Kidney tubule cell (primary cell): ENCODE data around the gene COMP.
"Not testable (repeated sequence)": the region's sequence is repeated elsewhere in the genome, so short reads cannot be mapped to it uniquely, and the experiment has no call there.

ENCODE experiments used
- DNase-seq: peaks from one replicate; pipeline ENCODE4 v3.0.0-alpha.2; 2018; ENCODE audit warnings: low spot score

Gene COMP

DNA sequence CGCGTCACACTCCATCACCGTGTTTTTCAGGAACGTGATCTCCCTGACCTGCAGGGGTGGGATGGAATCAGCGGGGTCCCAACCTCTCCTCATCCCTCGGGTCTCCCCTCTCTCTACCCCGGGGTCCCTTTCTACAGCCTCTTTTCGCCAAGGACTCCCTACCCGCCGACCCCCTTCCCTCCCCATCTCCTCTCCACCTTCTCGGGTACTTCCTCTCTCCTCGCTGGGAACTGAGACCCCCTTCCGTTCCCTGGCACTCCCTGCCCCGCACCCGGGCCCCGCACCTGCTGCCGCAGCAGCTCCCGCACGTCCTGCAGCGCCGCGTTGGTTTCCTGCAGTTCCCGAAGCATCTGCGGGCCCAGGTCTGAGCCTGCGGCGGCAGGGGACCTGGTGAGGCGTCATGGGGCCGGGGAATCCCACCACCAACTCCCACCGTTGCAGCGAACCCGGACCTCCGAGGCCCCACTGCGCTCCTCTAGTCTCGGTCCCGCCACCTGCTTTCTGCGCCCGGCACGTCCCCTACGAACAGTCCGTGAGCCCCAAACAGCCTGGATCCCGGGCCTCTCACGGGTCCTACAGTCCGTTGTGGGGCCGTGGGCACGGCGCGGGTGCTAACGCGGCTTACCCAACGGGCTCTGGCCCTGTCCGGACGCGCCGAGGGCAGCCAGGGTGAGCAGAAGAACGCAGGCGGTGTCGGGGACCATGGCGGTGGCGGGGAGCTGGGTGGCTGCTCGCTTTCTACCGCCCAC lies at the start of gene COMP:
TSS of gene COMP (minus strand) at position 740 of the 749 bp plus-strand sequence. CDS start at position 704, 36 bp downstream.
- no peak for DNase-seq

DNA sequence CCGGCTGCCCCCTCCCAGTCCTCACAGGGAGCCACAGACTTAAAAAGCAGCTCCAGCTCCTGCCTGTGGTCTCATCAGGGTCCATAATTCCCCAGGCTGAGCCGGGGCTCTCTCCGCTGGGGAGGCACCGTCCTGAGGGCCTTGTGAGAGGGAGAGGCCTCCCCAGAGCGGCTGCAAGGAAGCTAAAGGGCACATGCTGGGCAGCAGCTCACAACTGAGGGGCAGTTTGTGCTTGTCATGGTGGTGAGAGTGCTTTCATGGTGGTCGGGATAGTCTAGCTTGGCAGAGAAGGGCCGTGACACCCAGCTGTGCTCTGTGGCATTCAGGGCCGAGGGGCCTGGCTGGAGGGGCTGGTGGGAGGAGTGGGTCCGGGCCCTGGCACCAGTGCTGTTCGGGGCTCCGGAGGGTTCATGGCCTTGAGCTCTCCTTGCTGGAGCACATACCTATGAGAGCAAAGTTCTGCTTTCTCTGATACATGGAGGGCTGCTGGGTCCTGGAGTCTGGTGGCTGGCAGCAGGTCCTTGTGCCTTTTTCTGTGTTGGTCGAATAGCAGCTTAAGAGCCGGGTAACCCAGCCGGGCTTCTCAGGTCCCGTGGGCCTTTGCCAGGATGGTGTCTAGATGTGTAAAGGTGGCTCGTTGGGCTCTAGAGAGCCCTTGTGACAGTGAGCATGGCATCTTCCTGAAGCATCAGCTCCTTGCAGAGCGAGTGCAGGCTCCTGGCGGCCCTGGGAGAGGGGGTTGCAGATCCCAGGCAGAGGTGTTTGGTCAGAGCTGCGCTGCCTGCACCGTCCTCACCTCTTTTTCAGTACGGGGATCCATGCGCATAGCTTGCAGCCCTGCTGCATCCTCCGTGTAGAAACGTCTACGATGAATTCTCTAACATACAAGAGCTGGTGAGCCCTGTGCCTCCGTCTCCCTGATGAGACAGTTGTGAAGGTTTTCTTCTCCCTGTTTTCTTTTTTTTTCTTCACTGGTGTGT lies 49.5 kb upstream of the COMP start:
- no peak for DNase-seq

DNA sequence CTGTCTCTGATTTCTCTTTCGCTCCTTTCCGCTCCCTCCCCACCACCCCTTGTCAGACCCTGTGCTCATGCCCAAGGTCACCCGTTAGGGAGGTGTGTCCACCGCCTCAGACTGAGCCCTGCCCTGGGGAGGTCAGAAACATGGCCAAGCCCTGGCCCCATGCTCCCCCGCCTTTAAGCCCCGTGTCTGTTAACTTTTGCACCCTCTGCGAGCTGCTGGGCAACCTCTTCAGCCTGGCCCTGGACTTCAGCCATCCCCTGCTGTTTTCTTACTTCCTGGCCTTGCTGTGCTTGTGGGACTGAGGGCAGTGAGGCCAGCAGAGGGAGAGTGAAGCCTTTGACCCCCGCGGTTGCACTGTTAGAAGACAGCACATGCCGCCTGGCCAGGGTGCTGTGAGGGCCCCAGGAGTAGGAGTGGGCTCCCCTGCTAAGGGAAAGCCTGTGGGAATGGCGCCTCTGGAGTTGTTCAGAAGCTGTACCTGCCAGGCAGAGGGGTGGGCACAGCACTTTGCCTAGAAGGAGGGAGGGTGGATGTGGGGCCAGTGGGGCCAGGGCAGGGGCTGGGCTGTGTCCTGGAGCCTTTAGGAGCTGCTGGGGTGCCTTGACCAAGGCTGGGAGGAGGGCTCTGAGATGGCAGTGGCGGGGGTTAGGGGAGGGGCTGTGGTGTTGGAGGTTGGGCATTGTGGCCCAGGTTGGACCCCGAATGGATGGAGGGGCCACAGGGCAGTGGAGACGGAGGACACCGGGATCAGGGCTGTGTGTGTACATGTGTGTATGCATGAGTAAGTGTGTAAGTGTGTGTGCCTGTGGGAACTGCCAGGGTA lies 48.6 kb upstream of the COMP start:
- DNase-seq, result peak; percentile 40

DNA sequence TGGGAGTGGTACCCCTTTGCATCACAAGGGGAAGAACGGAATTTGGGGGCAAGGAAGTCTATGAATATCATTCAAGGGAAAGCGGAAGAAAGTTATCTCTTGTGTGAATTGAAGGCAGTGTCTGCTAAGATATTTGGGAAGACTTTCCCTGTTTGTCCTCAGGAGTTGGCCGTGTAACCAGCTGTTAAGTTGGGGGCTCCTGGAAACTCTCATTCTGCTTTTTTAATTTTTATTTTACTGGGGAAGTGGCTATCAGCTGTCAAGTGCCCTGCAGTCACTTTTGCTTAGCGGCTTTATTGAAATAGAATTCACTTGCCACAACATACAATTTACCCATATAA lies 43.5 kb upstream of the COMP start:
- no peak for DNase-seq

DNA sequence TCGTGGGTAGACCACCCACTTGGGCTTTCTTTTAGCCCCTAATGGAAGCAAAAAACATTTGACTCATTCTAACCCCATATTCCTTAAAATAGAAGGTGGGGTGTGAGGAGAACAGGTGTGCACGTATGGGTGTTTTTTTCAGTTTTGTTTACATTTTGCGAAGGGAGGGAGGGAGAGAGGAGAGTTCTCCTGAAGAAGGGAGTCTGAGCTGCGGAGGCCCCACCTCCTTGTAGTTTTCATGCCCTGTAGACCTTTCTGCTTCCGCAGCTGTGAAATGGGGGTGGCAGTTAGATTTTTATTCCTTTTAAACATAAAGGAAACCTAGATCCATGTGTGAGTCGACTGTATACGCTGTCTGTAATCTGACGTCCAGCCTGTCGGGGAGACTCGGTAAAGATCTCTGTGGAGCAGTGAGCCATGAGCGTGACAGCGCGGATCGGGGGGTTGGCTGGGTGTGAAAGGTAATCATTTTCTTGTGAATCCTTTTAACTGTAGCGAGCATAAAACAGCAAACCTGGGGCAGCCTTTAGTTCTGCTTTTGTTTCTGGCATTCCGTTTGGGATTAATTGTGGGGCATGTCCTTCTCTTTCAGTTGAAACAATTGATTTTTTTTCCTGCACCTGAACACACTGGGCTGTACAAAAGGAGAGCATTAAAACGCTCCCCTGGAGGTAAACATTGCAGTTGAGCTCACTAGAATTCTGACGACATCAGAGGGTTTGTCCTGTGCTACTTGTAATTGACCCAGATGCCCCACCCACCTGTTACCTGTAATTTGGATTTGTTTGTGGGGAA lies 42.9 kb upstream of the COMP start:
- DNase-seq, result peak; percentile 45

DNA sequence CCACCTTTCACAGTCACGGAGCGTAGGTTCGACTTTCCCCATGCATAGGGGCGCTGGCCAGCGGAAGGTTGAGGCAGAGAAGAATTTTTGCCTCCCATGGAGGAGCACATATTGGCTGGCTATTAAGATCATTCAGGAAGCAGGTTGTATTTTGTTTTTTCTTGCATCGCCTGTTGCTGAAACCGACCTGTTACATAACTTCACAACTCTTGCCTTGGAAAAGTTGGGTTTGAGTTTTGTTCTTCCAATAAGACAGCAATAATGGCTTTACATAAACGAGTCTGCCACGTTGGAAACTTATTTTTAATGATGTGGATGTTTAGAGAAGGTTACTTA lies 42.0 kb upstream of the COMP start:
- no peak for DNase-seq

DNA sequence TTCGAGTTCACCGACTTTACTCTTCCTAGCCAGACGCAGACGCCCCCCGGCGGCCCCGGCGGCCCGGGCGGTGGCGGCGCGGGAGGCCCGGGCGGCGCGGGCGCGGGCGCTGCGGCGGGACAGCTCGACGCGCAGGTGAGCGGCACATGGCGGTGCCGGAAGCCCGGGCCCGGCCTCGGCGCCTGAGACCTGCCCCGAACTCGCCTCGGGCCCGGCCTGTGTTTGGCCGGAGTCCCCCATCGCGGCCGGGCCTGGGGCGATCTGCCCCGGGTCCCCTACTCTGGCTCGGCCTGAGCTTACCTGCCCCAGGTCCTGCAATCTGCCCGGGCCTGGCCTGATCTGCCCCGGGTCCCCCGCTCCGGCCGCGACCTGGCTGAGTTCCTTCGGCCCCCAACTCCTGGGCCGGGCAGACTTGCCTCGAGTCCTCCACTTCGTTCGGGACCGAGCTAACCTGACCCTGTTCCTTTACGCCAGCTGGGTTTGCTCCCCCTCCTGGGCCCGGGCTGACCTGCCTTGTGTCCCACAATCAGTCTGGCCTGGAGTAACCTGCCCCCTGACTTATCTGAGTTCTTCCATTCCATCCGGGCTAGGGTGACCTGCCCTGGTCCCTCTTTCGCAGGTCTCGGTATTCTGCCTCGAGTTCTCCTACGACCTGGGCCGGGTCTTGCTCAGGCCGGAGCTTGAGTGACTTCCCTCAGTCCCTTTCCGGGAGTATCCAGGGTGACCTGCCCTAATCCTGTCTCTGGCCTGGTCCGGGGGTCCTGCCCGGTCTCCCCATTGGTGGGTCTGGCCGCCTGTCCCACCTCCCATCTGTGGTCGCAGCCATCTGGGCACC lies 41.4 kb upstream of the COMP start:
- DNase-seq, result peak; percentile 34

DNA sequence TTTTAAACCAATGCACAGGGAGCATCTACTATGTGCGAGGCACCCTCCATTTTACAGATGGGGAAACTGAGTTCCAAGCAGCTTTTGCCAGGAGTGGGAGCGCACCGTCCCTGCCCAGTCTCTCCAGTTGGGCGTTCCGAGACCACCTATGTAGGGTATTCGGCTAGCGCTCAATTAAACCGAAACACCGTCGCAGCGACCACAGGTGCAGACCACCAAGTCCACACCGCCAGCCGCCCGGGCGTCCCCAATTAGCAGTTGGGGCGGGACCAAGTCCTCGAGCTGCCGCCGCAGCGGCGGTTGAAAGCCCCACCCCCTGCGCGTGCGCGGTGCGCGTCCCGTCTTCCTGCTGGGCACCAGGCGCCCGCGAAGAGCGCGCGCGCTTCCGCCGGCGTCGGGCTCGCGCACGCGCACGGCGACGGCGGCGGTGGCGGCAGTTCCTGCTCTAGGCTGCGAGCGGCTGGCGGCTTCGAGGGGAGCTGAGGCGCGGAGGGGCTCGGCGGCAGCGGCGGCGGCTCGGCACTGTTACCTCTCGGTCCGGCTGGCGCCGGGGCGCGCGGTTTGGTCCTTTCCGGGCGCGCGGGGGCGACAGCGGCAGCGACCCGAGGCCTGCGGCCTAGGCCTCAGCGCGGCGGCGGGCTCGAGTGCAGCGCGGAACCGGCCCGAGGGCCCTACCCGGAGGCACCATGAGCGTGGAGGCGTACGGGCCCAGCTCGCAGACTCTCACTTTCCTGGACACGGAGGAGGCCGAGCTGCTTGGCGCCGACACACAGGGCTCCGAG lies 40.6 kb upstream of the COMP start, which contains the start of gene UPF1:
TSS of gene UPF1 (plus strand) at position 436 of the 782 bp plus-strand sequence. CDS start at position 687, 251 bp downstream.
- DNase-seq, result peak; percentile 92

DNA sequence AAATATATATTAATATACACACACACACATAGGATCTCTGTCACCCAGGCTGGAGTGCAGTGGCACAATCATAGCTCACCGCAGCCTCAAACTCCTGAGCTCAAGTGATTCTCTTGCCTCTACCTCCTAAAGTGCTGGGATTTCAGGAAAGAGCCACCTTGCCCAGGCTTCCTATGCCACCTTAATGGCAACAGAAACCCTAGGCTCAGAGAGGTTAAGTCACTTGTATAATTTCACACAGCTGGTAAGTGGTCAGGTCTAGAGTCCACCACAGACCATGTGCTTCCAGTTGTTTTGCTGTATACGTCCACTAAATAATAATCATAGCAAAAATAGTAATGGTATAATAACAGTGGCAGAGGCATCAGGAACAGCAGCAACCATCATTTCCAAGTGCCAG lies 39.4 kb upstream of the COMP start:
- no peak for DNase-seq

DNA sequence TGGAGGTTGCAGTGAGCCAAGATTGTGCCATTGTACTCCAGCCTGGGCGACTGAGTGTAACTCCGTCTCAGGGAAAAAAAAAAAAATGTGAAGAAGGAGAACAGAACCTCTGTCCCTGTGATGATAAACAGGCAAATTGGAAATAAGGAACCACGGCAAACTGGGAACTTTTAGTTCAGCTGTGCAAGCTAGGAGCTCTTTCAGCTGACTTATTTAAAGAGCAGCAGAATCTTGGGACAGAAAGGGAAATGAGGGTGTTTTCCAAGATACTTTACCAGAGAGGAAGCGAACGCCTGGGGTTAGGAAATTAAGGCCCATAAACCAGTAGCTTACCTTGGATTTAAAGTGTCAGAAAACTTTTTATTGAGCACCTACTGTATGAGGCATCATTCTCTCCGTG lies 37.7 kb upstream of the COMP start:
- DNase-seq, result no peak

DNA sequence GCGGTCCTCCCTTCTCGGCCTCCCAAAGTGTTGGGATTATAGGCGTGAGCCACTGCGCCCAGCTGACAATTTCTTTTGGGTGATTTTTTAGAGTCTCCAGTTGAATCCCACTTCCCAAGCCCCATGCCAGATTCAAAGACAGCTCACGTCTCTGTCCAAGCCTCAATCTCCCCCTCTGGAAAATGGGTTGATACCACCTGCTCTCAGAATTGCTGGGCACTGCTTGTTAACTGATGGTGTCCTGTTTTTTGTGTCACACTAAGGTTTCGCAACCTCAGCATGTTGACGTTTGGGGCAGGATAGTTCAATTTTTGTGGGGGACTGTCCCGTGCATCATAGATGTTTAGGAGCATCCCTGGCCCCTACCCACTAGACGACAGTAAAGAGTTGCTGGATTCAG lies 26.5 kb upstream of the COMP start:
- no peak for DNase-seq

DNA sequence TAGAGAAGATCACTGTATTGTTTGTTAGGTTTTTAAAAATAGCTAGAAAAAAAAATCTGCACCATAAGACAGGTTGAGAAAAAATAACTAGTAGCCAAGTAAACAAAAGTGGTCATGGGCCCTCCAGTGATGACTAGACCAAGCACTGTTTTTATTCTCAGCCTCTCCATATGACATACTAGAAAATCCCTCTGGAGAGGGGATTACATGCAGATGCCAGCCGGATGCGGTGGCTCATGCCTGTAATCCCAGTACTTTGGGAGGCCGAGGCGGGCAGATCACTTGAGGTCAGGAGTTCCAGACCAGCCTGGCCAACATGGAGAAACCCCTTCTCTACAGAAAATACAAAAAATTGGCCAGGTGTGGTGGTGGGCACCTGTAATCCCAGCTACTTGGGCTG lies 25.5 kb upstream of the COMP start:
- DNase-seq, result not testable (repeated sequence)

DNA sequence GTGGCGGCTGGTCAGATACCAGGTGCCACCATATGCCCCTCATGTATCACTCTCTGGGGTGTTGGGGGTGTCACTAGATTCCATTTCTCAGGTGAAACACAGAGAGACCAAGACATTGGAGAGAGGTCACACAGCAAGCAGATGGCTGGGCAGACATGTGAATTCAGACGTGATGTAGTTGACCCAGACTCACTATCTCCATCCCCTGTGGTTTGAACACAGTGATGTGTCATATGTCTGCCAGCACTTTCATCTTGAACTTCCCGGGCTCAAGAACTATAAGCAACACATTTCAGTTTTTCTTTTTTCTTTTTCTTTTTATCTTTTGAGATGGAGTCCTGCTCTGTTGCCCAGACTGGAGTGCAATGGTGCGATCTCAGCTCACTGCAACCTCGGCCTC lies 24.6 kb upstream of the COMP start:
- no peak for DNase-seq

DNA sequence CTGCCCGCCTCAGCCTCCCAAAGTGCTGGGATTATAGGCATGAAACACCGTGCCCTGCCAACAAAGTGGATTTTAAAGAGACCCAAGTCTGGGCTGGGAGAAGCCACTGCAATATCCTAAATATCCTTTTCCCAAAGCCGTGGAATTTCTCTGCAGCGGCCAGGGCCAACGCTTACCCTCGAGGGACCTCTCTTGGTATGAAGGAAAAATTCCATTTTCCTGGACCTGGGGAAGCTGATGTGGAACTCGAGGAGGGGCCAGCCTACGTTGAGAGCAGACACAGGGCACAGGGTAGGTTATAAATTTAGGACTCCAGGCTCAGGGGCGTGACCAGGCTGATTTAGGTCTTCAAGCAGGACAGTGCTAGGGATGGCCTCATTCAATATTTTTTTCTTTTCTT lies 23.0 kb upstream of the COMP start:
- no peak for DNase-seq

DNA sequence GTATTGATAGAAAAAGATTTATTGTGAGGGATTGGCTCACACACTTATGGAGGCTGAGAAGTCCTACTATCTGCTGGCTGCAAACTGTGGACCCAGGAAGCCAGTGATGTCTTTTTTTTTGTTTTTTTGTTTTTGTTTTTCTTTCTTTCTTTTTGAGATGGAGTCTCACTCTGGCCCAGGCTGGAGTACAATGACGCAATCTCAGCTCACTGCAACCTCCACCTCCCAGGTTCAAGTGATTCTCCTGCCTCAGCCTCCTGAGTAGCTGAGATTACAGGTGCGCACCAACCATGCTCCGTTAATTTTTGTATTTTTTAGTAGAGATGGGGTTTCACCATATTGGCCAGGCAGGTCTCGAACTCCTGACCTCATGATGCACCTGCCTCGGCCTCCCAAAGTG lies 20.5 kb upstream of the COMP start:
- not testable (repeated sequence) for DNase-seq

DNA sequence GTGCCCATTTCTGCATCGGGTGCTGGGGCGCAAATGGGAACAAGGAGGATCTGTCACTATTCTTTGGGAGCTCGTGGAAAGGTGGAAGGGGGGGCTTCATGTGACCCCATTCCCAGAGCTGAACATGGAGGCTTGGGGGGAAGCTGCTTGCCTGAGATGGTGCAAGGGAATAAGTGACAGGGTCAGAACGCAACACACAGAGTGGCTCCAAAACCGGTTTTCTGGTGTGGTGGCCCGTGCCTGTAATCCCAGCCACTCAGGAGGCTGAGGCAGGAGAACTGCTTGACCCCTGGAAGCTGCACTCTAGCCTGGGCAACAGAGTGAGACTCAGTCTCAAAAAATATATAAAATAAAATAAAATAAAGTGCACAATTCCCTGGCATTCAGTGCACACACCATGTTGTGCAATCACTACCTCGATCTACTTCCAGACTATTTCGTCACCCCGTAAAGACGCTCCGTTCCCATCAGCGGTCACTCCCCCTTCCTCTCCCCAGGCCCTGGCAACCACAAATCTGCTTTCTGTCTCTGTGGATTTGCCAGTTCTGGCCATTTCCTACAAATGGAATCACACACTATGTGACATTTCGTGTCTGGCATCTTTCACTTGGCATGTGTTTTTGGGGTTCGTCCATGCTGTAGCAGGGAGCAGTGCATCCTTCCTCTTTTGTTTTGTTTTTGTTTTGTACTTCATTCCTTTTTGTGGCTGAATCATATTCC lies 18.2 kb upstream of the COMP start:
- no peak for DNase-seq

DNA sequence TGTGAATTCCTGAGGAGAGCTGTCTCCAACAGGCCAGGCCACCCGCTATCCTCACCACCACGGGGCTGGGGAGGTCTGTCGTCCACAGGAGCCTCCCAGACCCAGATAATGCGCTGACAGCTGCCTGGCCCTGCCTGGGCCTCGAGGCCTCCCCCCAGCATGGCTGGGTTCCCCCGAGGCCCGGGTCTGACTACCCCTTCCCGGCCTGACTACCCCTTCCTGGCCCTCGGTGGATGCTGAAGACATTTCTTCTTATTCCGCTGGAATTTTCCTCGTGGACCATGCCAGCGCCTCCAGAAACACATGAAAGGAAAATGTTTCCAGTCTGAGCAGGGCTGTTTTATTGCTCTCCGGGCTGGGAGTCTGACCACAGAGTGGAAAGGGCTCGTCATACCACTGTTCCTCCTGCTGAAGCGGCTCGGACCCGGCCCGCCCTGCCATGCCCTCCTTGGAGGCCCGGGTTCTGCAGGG lies 16.8 kb upstream of the COMP start:
- no peak for DNase-seq

DNA sequence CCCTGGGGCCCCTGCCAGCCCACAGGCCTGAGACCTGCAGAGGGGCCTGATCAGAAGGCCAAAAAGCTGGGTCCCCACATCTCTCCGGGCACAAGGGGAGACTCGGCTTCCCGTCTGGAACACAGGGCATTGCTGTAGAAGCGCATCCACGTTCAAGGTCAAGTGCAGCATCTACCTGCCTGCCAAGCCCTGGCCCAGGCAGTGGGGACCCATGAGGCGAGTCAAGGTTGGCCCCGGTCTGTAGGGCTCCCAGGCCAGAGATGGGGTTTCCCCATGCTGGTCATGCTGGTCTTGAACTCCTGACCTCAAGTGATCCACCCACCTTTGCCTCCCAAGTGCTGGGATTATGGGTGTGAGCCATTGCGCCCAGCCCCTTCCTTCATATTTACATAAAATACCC lies 13.5 kb upstream of the COMP start:
- no peak for DNase-seq

DNA sequence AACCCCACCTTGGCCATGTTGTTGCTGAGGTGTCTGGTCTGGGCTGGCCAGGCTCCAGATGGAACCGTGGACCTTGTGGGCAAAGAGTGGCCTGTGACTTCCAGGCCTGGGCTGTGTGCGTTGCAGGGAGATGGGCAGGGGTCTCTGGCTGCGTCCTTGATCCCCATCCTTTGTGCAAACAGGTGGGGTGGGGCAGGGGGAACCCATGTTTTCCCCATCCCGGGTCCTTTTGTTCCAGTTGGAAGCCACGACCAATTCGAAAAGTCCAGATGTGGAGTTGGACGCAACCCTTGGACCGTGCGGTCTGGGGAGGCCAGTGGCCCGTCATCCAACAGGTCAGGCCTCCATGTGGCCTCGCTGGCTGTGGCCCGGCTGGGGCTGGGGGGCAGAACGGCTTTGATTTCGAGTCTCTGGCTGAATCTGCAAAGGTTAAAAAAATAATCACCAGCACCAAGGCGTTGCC lies 13.1 kb upstream of the COMP start:
- DNase-seq, result no peak
